Measurements from ENCODE around the gene ZDHHC14.
"Not testable (repeated sequence)": the region's sequence is repeated elsewhere in the genome, so short reads cannot be mapped to it uniquely, and the experiment has no call there.

ZDHHC14 gene

GRCh38 chr6:157557559-157557958 is 176.6 kb downstream of the ZDHHC14 start:
- DNase-seq, result no peak

- no peak for DNase-seq
These were observed 177.1 kb downstream of the ZDHHC14 start for GRCh38 chr6:157558049-157558448.

- DNase-seq, result no peak
These were observed 177.7 kb downstream of the ZDHHC14 start for GRCh38 chr6:157558487-157559200.

GRCh38 chr6:157559201-157559756 is 178.3 kb downstream of the ZDHHC14 start:
- no peak for DNase-seq

- not testable (repeated sequence) for DNase-seq
These were observed 179.1 kb downstream of the ZDHHC14 start for GRCh38 chr6:157560063-157560462.

GRCh38 chr6:157560691-157561413 is 179.9 kb downstream of the ZDHHC14 start:
- DNase-seq, result no peak

- no peak for DNase-seq
These were observed 180.4 kb downstream of the ZDHHC14 start for GRCh38 chr6:157561414-157561790.

GRCh38 chr6:157561929-157562810 is 181.2 kb downstream of the ZDHHC14 start:
- peak in 1 of 2 donors; percentile 33 for DNase-seq

DNA sequence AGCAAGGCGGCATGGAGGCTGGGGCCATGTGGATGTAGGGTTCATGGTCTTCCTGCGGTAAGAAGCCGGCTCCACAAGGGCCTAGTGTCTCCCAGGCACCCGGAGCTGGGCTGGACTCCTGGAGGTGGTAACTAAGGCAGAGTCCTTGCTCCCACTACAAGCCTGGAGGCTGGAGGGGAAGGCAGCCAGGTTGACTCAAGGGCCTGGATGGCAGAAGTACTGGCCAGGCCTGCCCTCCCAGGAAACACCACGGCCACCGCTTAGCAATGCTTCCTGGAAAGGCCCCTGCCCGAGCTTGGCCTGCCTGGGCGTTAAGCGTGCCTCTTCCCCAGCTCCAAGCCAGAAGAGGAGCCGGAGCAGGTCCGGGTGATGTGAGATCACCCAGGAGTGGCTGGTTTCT is 182.0 kb downstream of the ZDHHC14 start:
- no peak for DNase-seq

DNA sequence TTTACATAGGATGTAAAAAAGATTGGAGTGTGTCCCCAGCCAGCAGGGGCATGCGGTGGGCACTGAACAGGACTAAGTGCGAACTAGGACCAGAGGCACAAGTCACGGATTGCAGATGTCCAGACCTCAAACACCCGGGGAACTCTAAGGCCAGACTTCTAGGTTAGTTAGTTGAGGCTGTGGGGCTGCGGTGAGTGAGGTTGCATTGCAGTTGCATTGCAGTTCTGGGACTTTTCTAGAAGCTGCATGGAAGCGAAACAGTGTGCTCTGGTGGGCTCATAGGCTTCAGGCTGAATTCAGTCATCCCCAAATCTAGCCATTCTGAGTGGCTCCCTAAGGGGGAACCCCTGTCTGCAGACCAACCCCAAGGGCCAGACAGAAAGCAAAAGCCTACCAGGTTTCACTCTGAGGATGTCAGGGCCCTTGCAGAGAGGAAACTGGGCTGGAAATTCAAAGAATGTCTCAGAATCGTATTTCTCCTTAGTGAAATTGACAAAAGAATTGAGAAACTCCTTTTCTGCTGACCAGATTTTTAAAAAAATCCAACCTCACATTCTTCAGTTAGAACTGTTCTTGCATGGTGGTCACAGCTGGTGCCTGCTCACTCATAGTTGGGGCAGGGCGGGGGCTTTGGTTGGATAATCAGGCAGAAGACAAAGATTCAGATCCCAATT is 182.8 kb downstream of the ZDHHC14 start:
- no peak for DNase-seq

DNA sequence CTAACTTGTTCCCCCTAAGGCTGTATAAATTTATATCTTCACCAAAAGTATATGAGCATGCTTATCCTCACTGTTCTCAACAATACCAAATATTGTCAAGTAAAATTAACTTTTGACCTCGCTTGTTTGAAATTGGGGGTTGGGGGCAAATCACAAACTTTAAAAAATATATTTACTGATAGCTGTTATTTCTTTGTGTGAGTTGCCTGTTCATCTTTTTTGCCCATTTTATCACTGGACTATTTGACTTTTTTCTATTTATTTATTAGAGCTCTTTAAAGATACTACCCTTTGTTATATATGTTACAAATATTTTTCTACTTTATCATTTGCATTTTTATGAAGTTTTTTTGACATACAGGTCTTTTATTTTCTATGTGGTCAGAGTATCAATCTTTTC is 187.7 kb downstream of the ZDHHC14 start:
- DNase-seq, result no peak

DNA sequence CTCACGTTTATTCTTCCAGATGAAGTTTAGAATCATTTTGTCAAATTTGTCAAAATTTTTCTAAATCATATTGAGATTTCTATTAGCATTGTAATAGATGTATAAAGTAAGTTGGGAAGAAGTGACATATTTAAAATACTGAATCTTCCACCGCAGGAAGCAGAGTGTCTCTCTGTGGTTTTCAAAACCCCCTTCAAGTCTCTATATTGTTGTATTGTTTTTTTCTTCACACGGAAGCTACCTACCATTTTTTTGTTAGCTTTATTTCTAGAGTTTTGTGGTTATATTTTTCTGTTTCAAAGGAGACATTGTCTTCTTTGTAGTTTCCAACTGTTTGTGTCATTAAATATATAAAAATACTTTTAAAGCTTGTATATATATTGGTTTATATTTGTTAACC is 188.6 kb downstream of the ZDHHC14 start:
- DNase-seq, result peak in 1 of 2 donors; percentile 27

DNA sequence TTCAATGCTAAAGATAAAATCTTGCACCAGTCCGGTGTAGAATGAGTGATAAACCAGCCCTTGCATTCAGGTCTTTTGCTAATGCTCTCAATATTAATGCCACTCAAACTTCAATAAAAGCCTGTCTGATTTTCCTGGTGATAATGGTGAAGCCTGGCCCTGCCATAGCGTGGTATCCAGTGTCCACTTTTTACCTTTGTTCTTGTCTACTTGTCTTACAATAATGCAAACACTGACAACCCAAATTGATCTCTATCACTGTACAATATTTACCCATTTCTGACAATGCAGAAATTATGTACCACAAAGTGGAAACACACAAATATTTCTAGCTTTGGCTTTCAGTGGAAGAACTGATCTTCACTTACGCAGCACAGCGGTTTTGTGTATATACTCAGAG is 189.1 kb downstream of the ZDHHC14 start:
- no peak for DNase-seq

DNA sequence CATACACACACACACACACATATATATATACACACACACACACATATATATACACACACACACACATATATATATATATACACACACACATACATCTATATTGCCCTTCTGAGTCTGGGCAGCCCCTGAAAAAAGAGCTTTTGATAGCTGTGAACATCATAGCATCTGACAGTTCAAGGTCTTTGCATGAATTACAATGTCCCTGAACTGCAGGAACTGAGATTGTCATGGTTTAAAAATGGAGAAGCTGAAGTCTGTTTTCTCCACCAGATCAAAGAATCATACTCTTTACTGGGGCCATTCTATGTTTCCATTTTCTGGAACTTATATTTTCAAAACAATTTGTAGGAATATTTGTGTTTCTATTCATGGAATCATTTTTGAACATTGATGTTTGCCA is 189.8 kb downstream of the ZDHHC14 start:
- DNase-seq, result no peak

DNA sequence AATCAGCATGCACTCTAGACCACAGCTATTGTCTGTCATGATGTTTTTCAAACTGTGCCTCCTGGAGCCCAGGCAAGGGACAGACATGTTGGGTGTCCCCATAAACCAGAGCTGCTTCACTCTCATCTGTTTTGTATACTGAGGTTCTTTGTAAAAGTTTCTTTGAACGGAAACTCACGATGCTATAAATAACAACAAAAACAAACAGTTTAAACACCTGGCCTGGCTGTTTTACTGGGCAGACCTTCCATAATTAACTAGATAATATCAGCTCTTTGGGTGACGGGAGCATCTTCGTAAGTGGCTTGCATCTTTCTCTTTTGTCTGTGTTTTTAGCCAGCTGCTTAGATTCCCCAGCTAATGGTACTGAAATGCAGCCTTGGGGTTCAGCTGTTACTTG is 190.3 kb downstream of the ZDHHC14 start:
- DNase-seq, result no peak

GRCh38 chr6:157571950-157572349 is 191.0 kb downstream of the ZDHHC14 start:
- DNase-seq, result no peak

DNA sequence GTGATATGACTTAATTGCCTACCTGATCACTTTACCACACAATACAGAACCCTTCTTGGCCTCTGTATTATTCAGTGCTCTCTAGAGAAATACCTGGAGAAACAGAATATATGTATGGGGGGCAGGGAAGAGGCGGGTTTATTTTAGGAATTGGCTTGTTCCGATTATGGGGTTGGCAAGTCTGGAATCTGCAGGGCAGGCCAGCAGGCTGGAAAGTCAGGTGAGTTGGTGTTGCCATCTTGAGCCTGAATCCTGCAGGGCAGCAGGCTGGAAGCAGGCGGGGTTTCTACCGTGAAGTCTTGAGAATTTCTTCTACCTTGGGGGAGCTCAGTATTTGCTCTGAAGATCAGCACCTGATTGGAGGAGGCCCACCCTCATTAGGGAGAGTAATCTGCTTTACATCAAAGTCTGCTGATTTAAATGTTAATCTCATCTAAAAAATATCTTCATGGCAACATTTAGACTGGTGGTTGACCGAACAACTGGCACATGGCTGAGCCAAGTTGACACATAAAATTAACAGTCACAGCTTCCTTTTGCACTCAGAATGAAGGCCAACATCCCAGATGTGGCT is 193.9 kb downstream of the ZDHHC14 start:
- no peak for DNase-seq

DNA sequence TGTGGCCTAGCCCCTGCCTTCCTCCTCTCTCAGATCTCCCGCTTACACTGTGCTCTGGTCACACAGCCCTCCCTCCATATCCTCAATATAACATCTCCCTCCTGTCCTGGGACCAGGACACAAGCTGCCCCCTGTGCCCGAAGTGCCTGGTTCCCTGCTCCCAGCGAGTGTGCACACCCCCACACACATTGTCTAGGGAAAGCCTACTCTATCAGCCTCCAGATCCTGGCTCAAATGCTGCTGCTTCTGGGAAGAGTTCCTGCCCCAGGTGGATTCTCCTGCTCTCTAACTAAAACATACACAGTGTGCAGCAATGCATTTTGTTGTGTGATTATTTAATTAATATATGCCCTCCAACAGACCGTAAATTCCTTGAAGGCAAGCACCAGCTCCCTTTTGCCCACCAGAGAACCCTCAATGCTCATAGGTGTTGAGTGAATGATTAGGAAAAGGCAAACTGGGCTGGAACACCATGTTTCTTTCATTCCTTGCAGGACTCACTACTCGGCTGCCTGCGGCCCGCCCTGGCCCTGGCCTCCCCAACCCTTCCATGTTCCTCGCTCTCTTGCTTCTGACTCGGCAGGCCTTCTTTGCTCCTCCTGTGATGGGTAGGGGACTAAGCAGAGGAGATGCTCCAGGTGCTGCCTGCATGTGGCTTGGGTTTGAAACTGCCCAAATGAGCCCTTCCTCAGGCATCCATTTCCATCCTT is 194.6 kb downstream of the ZDHHC14 start:
- DNase-seq, result no peak

GRCh38 chr6:157576991-157577390 is 196.0 kb downstream of the ZDHHC14 start:
- DNase-seq, result not testable (repeated sequence)

GRCh38 chr6:157578527-157578926 is 197.5 kb downstream of the ZDHHC14 start:
- not testable (repeated sequence) for DNase-seq

DNA sequence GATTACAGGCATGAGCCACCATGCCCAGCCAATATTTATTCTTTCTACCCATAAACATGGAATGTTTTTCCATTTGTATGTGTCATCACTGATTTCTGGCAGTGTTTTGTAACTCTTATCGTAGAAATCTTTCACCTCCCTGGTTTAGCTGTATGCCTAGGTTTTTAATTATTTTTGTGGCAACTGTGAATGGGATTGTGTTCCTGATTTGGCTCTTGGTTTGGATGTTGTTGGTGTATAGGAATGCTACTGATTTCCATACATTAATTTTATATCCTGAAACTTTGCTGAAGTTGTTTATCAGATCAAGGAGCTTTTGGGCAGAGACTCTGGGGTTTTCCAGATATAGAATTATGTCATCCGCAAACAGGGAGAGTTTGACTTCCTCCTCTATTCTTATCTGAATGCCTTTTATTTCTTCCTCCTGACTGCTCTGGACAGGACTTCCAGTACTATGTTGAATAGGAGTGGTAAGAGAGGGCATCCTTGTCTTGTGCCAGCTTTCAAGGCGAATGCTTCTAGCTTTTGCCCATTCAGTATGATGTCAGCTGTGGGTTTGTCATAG is 198.6 kb downstream of the ZDHHC14 start:
- DNase-seq, result no peak

Data from CD4-positive, alpha-beta T cell treated with Interleukin-1 beta for 1 hour (primary cell).